Keratinocyte (primary cell): ENCODE measurements around the gene C10orf90. TPM values are rescaled to one million over a fixed set of nuclear protein-coding genes. Genes with fewer than 3 reads are reported as not detected.

ENCODE experiments used
- DNase-seq: peaks from one replicate; pipeline ENCODE4 v3.0.0-alpha.2; 2011; ENCODE audit warnings: low read depth, missing footprints, low spot score
- FAIRE-seq: peaks from 2 replicates; lab custom pipeline; 2011; peaks lifted over from hg19 to GRCh38; lab: Jason Lieb, UNC
- H2AFZ ChIP-seq: 2 replicates; pipeline ENCODE4 v1.6.0; 2012; ENCODE audit warnings: low read length, control low read depth, inconsistent platforms; ENCODE audit not compliant: control insufficient read depth
- H3K27ac ChIP-seq: 2 replicates; pipeline ENCODE4 v1.5.1; 2011; ENCODE audit warnings: low read length; ENCODE audit not compliant: control insufficient read depth, insufficient read depth
- H3K27me3 ChIP-seq: 3 replicates; pipeline ENCODE4 v1.6.0; 2011; ENCODE audit warnings: low read length; ENCODE audit not compliant: control insufficient read depth, insufficient read depth; ENCODE audit errors: extremely low read depth
- H3K36me3 ChIP-seq, 2 experiments: 2 replicates in 1 of 2; 3 replicates in 1 of 2; pipeline ENCODE4 v1.5.1; 2011; ENCODE audit warnings: low read length in 2 of 2, mild to moderate bottlenecking in 1 of 2; ENCODE audit not compliant: control insufficient read depth in 2 of 2, insufficient read depth in 2 of 2; ENCODE audit errors: extremely low read depth in 1 of 2
- H3K4me1 ChIP-seq: 3 replicates; pipeline ENCODE4 v1.5.1; 2011; ENCODE audit warnings: low read length; ENCODE audit not compliant: control insufficient read depth, insufficient read depth; ENCODE audit errors: extremely low read depth
- H3K4me2 ChIP-seq: 3 replicates; pipeline ENCODE4 v1.6.0; 2011; ENCODE audit warnings: low read depth, low read length; ENCODE audit not compliant: control insufficient read depth, insufficient read depth; ENCODE audit errors: extremely low read depth
- H3K4me3 ChIP-seq, 3 experiments: fragments of 200-600 bp in 1 of 3; sonication (generic) in 1 of 3; 2 replicates in 2 of 3; 3 replicates in 1 of 3; pipeline ENCODE4 v1.5.1; 2011 to 2016; ENCODE audit warnings: low read length in 3 of 3, mild to moderate bottlenecking in 3 of 3, control low read depth in 2 of 3, inconsistent platforms in 1 of 3, low read depth in 1 of 3, mixed read lengths in 1 of 3, mixed run types in 1 of 3, moderate library complexity in 1 of 3; ENCODE audit not compliant: control insufficient read depth in 2 of 3, insufficient read depth in 2 of 3; ENCODE audit errors: extremely low read depth in 1 of 3
- H3K79me2 ChIP-seq: 2 replicates; pipeline ENCODE4 v1.6.0; 2012; ENCODE audit warnings: low read length; ENCODE audit not compliant: control insufficient read depth, insufficient read depth
- H3K9ac ChIP-seq: 3 replicates; pipeline ENCODE4 v1.6.0; 2011; ENCODE audit warnings: low read length; ENCODE audit not compliant: control insufficient read depth, insufficient read depth; ENCODE audit errors: extremely low read depth
- H3K9me1 ChIP-seq: 3 replicates; pipeline ENCODE4 v1.6.0; 2011; ENCODE audit warnings: low read length; ENCODE audit not compliant: control insufficient read depth, insufficient read depth; ENCODE audit errors: extremely low read depth
- H3K9me3 ChIP-seq: 2 replicates; pipeline ENCODE4 v1.5.1; 2012; ENCODE audit warnings: low read depth, low read length; ENCODE audit not compliant: control insufficient read depth
- H4K20me1 ChIP-seq: 3 replicates; pipeline ENCODE4 v1.6.0; 2011; ENCODE audit warnings: low read length; ENCODE audit not compliant: control insufficient read depth, insufficient read depth; ENCODE audit errors: extremely low read depth
- EZH2 ChIP-seq: IDR thresholded peaks from one replicate; pipeline ENCODE4 v1.6.1; 2012; ENCODE audit warnings: inconsistent platforms, mild to moderate bottlenecking, low read length, moderate library complexity
- dilution Hi-C: fragments of 300-500 bp; cut with MboI; formaldehyde crosslinking; loops from one replicate; pipeline ENCODE4 v1.7.0; 2020; ENCODE audit warnings: low sequenced_read_pairs; ENCODE audit not compliant: extremely low pct_ligation_motif_present
- polyA plus RNA-seq, 5 experiments: library from polyadenylated mRNA; depleted of rRNA in 3 of 5; stranded (reverse) in 3 of 5; stranded (forward) in 1 of 5; unstranded in 1 of 5; fragments of >200 nt; gene quantifications; 1 replicate in 1 of 5; 2 replicates in 3 of 5; 3 replicates in 1 of 5; pipeline versions ENCODE4 v1.2.1 to v1.2.3, GENCODE V29; 2011 to 2012; ENCODE audit warnings: missing spikeins in 2 of 5, low read depth in 1 of 5, low replicate concordance in 1 of 5
- TF ChIP-seq, protein P1 (sequence below), 3 experiments: IDR thresholded peaks in 1 of 3; conservative IDR thresholded peaks in 1 of 3; optimal IDR thresholded peaks in 1 of 3; 2 replicates in 2 of 3; 3 replicates in 1 of 3; pipeline versions ENCODE3 to v1.5.1; 2011; ENCODE audit warnings: low read length in 3 of 3, mild to moderate bottlenecking in 3 of 3, moderate library complexity in 2 of 3, control low read depth in 1 of 3, inconsistent platforms in 1 of 3; ENCODE audit not compliant: insufficient read depth in 2 of 3; ENCODE audit errors: extremely low read depth in 1 of 3

C10orf90 gene
- polyA plus RNA-seq, 1 donor (not counting 4 experiments of a cell fraction or from before 2014, with no cell fraction given), result not detected

DNA sequence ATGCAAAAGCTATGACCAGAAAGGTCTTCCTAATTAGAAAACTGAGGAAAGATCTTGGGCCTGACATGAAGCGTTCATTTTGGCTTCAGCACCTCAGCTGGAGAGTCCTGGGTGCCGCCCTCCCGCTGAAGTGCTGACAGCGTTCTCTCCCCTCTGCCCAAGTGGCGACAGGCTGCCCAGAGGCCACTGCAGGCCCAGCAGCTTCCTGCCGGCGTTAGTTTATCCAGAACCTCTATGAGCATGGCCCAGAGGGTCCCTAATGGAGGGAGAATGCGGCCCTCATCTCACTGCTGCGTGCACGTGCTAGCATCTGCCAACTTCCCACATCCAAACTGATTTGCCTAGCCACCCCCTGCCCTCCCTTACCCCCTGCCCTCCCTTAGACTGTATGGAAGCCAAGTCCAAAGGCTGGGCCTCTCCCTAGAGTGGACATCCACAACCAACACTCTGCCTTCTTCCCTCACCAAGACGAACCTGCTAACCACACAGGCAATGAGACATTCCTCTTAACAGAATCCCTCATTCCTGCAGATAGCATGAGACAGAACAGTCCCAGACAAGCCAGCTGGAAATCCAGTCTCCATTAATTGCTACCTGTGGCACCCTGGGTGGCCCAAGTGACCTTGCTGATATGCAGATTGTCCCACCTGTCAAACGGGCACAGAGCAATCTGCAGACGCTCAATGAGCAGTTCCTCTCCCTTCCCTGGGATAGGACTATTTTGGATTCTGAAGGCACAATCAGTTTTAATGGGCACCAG is 108.4 kb downstream of the C10orf90 start:
- H3K27ac ChIP-seq, result no peak overlapping the region
- H3K4me2 ChIP-seq, result no peak overlapping the region
- dilution Hi-C loops, result no loop called here
- no peaks in the 10 kb centered on the region for H3K9me3 ChIP-seq
- no peak overlapping the region for H3K9ac ChIP-seq
- no peaks in the 10 kb centered on the region for H3K36me3 ChIP-seq
- no peak for TF ChIP-seq EZH2
- TF ChIP-seq, protein P1, sequence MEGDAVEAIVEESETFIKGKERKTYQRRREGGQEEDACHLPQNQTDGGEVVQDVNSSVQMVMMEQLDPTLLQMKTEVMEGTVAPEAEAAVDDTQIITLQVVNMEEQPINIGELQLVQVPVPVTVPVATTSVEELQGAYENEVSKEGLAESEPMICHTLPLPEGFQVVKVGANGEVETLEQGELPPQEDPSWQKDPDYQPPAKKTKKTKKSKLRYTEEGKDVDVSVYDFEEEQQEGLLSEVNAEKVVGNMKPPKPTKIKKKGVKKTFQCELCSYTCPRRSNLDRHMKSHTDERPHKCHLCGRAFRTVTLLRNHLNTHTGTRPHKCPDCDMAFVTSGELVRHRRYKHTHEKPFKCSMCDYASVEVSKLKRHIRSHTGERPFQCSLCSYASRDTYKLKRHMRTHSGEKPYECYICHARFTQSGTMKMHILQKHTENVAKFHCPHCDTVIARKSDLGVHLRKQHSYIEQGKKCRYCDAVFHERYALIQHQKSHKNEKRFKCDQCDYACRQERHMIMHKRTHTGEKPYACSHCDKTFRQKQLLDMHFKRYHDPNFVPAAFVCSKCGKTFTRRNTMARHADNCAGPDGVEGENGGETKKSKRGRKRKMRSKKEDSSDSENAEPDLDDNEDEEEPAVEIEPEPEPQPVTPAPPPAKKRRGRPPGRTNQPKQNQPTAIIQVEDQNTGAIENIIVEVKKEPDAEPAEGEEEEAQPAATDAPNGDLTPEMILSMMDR (optimal IDR thresholded peaks at IDR 0.05 in 1 of 3, IDR thresholded peaks at IDR 0.05 in 1 of 3, conservative IDR thresholded peaks at IDR 0.05 in 1 of 3; ENCODE audit: extremely low read depth in 1 of 3, insufficient read depth in 2 of 3, low read length in 3 of 3), result no peak
- no peaks in the 10 kb centered on the region for H3K79me2 ChIP-seq
- no peaks in the 10 kb centered on the region for H3K27me3 ChIP-seq
- no peak overlapping the region for H3K4me3 ChIP-seq
- no peaks in the 10 kb centered on the region for H3K9me1 ChIP-seq
- H4K20me1 ChIP-seq, result no peaks in the 10 kb centered on the region
- FAIRE-seq (no peak), DNase-seq (no peak)
- no peak overlapping the region for H2AFZ ChIP-seq
- H3K4me1 ChIP-seq, result no peaks in the 10 kb centered on the region

DNA sequence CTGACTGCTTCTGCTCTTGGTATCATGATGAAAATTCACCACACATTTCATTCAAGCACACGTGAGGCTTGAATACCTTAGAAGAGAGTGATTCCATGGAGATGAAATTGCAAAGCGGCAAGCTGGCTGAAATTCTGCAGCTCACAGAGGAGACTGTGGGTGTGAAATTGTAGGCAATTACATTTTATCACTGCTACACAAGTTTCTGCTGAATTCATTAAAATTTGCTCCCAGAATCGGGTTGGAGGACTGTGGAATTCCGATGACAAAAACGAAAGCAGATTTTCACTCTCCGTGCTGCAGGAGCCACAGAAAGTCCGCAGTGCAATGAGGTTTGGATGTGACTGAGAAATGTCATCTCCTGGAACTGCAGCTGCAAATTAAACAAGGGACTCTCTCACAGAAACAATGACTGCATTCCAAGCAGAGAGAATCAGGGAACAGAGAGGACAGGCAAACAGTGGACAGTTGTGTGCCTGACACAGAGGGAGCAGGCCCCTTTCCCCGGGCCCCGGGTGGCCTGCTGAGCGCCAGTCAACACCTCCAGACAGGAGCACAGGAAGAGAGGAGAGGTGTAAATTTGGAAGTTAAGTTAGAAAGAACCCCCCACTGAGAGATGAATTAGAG is 109.1 kb downstream of the C10orf90 start:
- Histone ChIP-seq H3K27me3 (no peaks in the 10 kb centered on the region), H2AFZ (no peak overlapping the region), H3K4me3 (no peak overlapping the region), H3K9me1 (no peaks in the 10 kb centered on the region), H3K4me1 (no peaks in the 10 kb centered on the region), H3K9me3 (no peaks in the 10 kb centered on the region), H3K9ac (no peak overlapping the region), H3K4me2 (no peak overlapping the region), H3K27ac (no peak overlapping the region), H3K79me2 (no peaks in the 10 kb centered on the region), H3K36me3 (no peaks in the 10 kb centered on the region), H4K20me1 (no peaks in the 10 kb centered on the region)
- FAIRE-seq (no peak), DNase-seq (no peak)
- dilution Hi-C loops, result no loop called here
- TF ChIP-seq EZH2, result no peak
- TF ChIP-seq, protein P1 (optimal IDR thresholded peaks at IDR 0.05 in 1 of 3, IDR thresholded peaks at IDR 0.05 in 1 of 3, conservative IDR thresholded peaks at IDR 0.05 in 1 of 3; ENCODE audit: extremely low read depth in 1 of 3, insufficient read depth in 2 of 3, low read length in 3 of 3), result no peak
